K562 (cell line): ENCODE measurements around the gene RNF114. TPM values are rescaled to one million over a fixed set of nuclear protein-coding genes. Genes with fewer than 3 reads are reported as not detected.

ENCODE experiments used
- CTBP1 ChIP-seq: fragments of 450-650 bp; IDR thresholded peaks from 2 replicates; pipeline ENCODE4 v1.6.1; 2016; ENCODE audit warnings: borderline replicate concordance
- ETS2 ChIP-seq: IDR thresholded peaks from 2 replicates; pipeline ENCODE4 v1.6.1; 2016; ENCODE audit warnings: borderline replicate concordance, missing genetic modification characterization, mild to moderate bottlenecking, moderate library complexity, missing compliant biosample characterization; ENCODE audit not compliant: poor library complexity, severe bottlenecking
- KDM5B ChIP-seq: fragments of 200-600 bp; sonication (generic); IDR thresholded peaks from 2 replicates; pipeline ENCODE4 v1.6.1; 2012; ENCODE audit warnings: low read depth, mild to moderate bottlenecking, moderate library complexity, low read length, control low read depth, inconsistent platforms; ENCODE audit not compliant: insufficient replicate concordance
- PHF8 ChIP-seq: fragments of 200-600 bp; sonication (generic); IDR thresholded peaks from 2 replicates; pipeline ENCODE4 v1.6.1; 2012; ENCODE audit warnings: mixed run types, mild to moderate bottlenecking, inconsistent platforms, low read length, moderate library complexity, borderline replicate concordance
- PREB ChIP-seq: sonication (generic); formaldehyde crosslinking; IDR thresholded peaks from 2 replicates; pipeline ENCODE4 v1.8.1; 2023; ENCODE audit warnings: mild to moderate bottlenecking, missing genetic modification reagents
- RERE ChIP-seq: sonication (generic); formaldehyde crosslinking; IDR thresholded peaks from 2 replicates; pipeline ENCODE4 v1.8.0; 2023; ENCODE audit warnings: missing genetic modification reagents, mild to moderate bottlenecking, borderline replicate concordance
- SNIP1 ChIP-seq: fragments of 450-650 bp; IDR thresholded peaks from 2 replicates; pipeline ENCODE4 v1.7.1; 2017; ENCODE audit warnings: low read depth, mild to moderate bottlenecking
- ZBTB33 ChIP-seq: sonication (generic); formaldehyde crosslinking; IDR thresholded peaks from 2 replicates; pipeline ENCODE4 v1.8.1; 2023; ENCODE audit warnings: mild to moderate bottlenecking, missing genetic modification reagents
- ZFP1 ChIP-seq: fragments of 450-650 bp; formaldehyde crosslinking; IDR thresholded peaks from 2 replicates; pipeline ENCODE4 v1.4.0; 2020; ENCODE audit warnings: mild to moderate bottlenecking, mixed read lengths
- ZNF263 ChIP-seq: sonication (generic); formaldehyde crosslinking; IDR thresholded peaks from 2 replicates; pipeline ENCODE4 v1.8.0; 2022; ENCODE audit warnings: mild to moderate bottlenecking, missing genetic modification reagents, borderline replicate concordance
- ZNF280A ChIP-seq: fragments of 450-650 bp; IDR thresholded peaks from 2 replicates; pipeline ENCODE4 v1.6.1; 2018; ENCODE audit warnings: mild to moderate bottlenecking, low read depth; ENCODE audit not compliant: partially characterized antibody
- ZNF384 ChIP-seq: IDR thresholded peaks from 2 replicates; pipeline ENCODE4 v1.6.1; 2012; ENCODE audit warnings: low read depth, low read length, improper control_type of control experiment
- polyA plus RNA-seq, 8 experiments: library from polyadenylated mRNA; depleted of rRNA in 4 of 8; stranded (reverse) in 5 of 8; unstranded in 3 of 8; fragments of >200 nt; fragmentation: Nextera tagmentation in 2 of 8; fragmentation: Illumina TruSeq in 1 of 8; extraction: Ambion mirVana in 2 of 8; extraction: Trizol in 1 of 8; gene quantifications; 2 replicates each; pipeline versions ENCODE4 v1.2.1 to v1.2.3, GENCODE V29; 2011 to 2014; ENCODE audit warnings: inconsistent platforms in 1 of 8, missing spikeins in 1 of 8
- total RNA-seq, 7 experiments: library from RNA; depleted of rRNA in 6 of 7; stranded (reverse); fragments of >200 nt in 6 of 7; fragmentation: Illumina TruSeq in 2 of 7; extraction: Trizol in 2 of 7; gene quantifications; 2 replicates each; pipeline versions ENCODE4 v1.2.1 to v1.2.3, GENCODE V29; 2011 to 2021; ENCODE audit warnings: low replicate concordance in 1 of 7

RNF114 gene
- total and polyA plus RNA-seq, 9 of the 15 experiments (the other 6 are each of a cell fraction or from before 2014, with no cell fraction given), result 38.6 to 111 (median 62.6) TPM

GRCh38 chr20:49982346-49983122, 46.3 kb downstream of the RNF114 start, which contains the start of gene SNAI1 (continued):
- TF ChIP-seq CTBP1 (peak; percentile 89), ZFP1 (CRISPR knock-in tag) (no peak), SNIP1 (no peak), ZNF280A (no peak), KDM5B (peak; percentile 99), ETS2 (no peak), PHF8 (peak; percentile 97; the same call in 1 of the 2 replicates), ZBTB33 (CRISPR knock-in tag) (peak; percentile 79), PREB (CRISPR knock-in tag) (no peak), RERE (no peak), ZNF384 (no peak), ZNF263 (0 out of 2 replicates have a peak, but pooled peaks have one; percentile 15)
